Mammary epithelial cell (primary cell): ENCODE measurements around the gene AP3B2.

Source experiments
- EZH2 ChIP-seq: IDR thresholded peaks from 2 replicates; pipeline ENCODE4 v1.6.1; 2012; ENCODE audit warnings: low read length, inconsistent platforms, borderline replicate concordance
- TF ChIP-seq, protein P1 (sequence below), 2 donors: IDR thresholded peaks in 1 of 2; conservative IDR thresholded peaks in 1 of 2; 2 replicates each; pipeline ENCODE4 v1.5.1; 2011 to 2012; ENCODE audit warnings: inconsistent platforms in 2 of 2, low read length in 2 of 2, mild to moderate bottlenecking in 2 of 2, control low read depth in 1 of 2, low read depth in 1 of 2; ENCODE audit not compliant: insufficient read depth in 1 of 2; ENCODE audit errors: extremely low read depth in 1 of 2

- TF ChIP-seq, protein P1, sequence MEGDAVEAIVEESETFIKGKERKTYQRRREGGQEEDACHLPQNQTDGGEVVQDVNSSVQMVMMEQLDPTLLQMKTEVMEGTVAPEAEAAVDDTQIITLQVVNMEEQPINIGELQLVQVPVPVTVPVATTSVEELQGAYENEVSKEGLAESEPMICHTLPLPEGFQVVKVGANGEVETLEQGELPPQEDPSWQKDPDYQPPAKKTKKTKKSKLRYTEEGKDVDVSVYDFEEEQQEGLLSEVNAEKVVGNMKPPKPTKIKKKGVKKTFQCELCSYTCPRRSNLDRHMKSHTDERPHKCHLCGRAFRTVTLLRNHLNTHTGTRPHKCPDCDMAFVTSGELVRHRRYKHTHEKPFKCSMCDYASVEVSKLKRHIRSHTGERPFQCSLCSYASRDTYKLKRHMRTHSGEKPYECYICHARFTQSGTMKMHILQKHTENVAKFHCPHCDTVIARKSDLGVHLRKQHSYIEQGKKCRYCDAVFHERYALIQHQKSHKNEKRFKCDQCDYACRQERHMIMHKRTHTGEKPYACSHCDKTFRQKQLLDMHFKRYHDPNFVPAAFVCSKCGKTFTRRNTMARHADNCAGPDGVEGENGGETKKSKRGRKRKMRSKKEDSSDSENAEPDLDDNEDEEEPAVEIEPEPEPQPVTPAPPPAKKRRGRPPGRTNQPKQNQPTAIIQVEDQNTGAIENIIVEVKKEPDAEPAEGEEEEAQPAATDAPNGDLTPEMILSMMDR (conservative IDR thresholded peaks at IDR 0.05 in 1 of 2, IDR thresholded peaks at IDR 0.05 in 1 of 2; ENCODE audit: extremely low read depth in 1 of 2, insufficient read depth in 1 of 2, low read depth in 1 of 2, low read length in 2 of 2) = no peak
- no peak for TF ChIP-seq EZH2
These were observed 20.4 kb upstream of the AP3B2 start for GRCh38 chr15:82730022-82730530.
